Spleen (tissue), 11 donors: ENCODE results near the gene FAM193A. TPM values are rescaled to one million over a fixed set of nuclear protein-coding genes. Genes with fewer than 3 reads are reported as not detected.

Experiments
- DNase-seq: peaks from one replicate; pipeline ENCODE4 v3.0.0-alpha.2; 2020
- H3K27ac ChIP-seq, 8 donors: fragments of 200-600 bp; sonication (generic) in 7 of 8; 1 replicate in 4 of 8; 2 replicates in 4 of 8; pipeline versions ENCODE4 v1.5.0 to v1.8.0; 2016 to 2021; ENCODE audit warnings: inconsistent platforms in 4 of 8, mild to moderate bottlenecking in 4 of 8, moderate library complexity in 1 of 8
- H3K27me3 ChIP-seq, 7 donors: fragments of 200-600 bp; sonication (generic) in 6 of 7; replicated peaks in 1 of 7; 1 replicate in 4 of 7; 2 replicates in 3 of 7; pipeline versions ENCODE4 v1.5.0 to v1.8.0; 2016 to 2021; ENCODE audit warnings: inconsistent platforms in 3 of 7, mild to moderate bottlenecking in 1 of 7
- H3K36me3 ChIP-seq, 6 donors: fragments of 200-600 bp; sonication (generic) in 5 of 6; 1 replicate in 4 of 6; 2 replicates in 2 of 6; pipeline versions ENCODE4 v1.5.0 to v1.8.0; 2016 to 2021; ENCODE audit warnings: inconsistent platforms in 2 of 6
- H3K4me1 ChIP-seq, 6 donors: fragments of 200-600 bp; sonication (generic) in 5 of 6; 1 replicate in 3 of 6; 2 replicates in 3 of 6; pipeline versions ENCODE4 v1.5.0 to v1.8.0; 2016 to 2021; ENCODE audit warnings: inconsistent platforms in 3 of 6
- H3K4me3 ChIP-seq, 8 donors: fragments of 200-600 bp; sonication (generic) in 7 of 8; 1 replicate in 4 of 8; 2 replicates in 4 of 8; pipeline versions ENCODE4 v1.5.0 to v1.8.0; 2016 to 2021; ENCODE audit warnings: inconsistent platforms in 4 of 8, mild to moderate bottlenecking in 4 of 8, moderate library complexity in 2 of 8
- H3K9me3 ChIP-seq, 8 donors: fragments of 200-600 bp; sonication (generic) in 7 of 8; 1 replicate in 4 of 8; 2 replicates in 4 of 8; pipeline versions ENCODE4 v1.5.0 to v1.8.0; 2016 to 2021; ENCODE audit warnings: inconsistent platforms in 4 of 8
- POLR2A ChIP-seq, 3 donors: fragments of 450-650 bp; IDR thresholded peaks; one replicate each; pipeline ENCODE4 v1.5.1; 2017; ENCODE audit warnings: antibody characterized with exemption in 3 of 3, mild to moderate bottlenecking in 1 of 3
- POLR2AphosphoS5 ChIP-seq, 3 donors: sonication (generic); formaldehyde crosslinking; IDR thresholded peaks; one replicate each; pipeline ENCODE4 v1.5.1; 2017; ENCODE audit warnings: antibody characterized with exemption in 3 of 3
- WGBS, 5 donors: extraction: QIAGEN DNeasy Blood & Tissue Kit in 3 of 5; methylation state at CpG; one replicate each; pipeline versions ENCODE4 v1.1.5 to v1.1.7; 2013 to 2018; 5-methylcytosine and 5-hydroxymethylcytosine counted together
- intact Hi-C: fragments of 100-400 bp; cut with DNase I; formaldehyde crosslinking; loops from one replicate; pipeline ENCODE4 v1.15.0; 2023; ENCODE audit warnings: low total_unique reads
- polyA plus RNA-seq, 3 donors: library from polyadenylated mRNA; stranded (reverse); fragments of 200-250 nt; gene quantifications; one replicate each; pipeline ENCODE4 v1.2.1, GENCODE V29; 2013
- total RNA-seq, 7 donors: library from RNA; depleted of rRNA in 3 of 7; stranded (reverse); fragments of >200 nt in 3 of 7; fragmentation: NEBNext Ultra II Directional in 4 of 7; extraction: Animal tissue kit (Norgen Biotek cat#: 25700) in 4 of 7; gene quantifications; one replicate each; pipeline versions ENCODE4 v1.1.0 to v1.2.1, GENCODE V29; 2016 to 2021
- TF ChIP-seq, protein P1 (sequence below), 11 experiments: fragments of 200-600 bp in 7 of 11; fragments of 450-650 bp in 4 of 11; sonication (generic) in 4 of 11; IDR thresholded peaks in 8 of 11; conservative IDR thresholded peaks in 3 of 11; 1 replicate in 7 of 11; 2 replicates in 4 of 11; pipeline versions ENCODE4 v1.4.0 to v1.8.0; 2016 to 2021; ENCODE audit warnings: antibody characterized with exemption in 11 of 11, inconsistent platforms in 4 of 11, mild to moderate bottlenecking in 1 of 11
- donor health status: healthy with polysubstance abuse.
- donor health status: DM: no; HTN: no; CAD: no; lungs with moderate emphysema.
- donor health status: DM: no; HTN: no; CAD: no.
- donor health status: Bipolar disorder and iron deficiency.
- donor health status: healthy.
- donor health status: DM: no; HTN: no; CAD: no.
- donor health status: DM: yes; HTN: yes; CAD: no.

The FAM193A gene
- total and polyA plus RNA-seq, 10 donors = 6.2 to 37.7 (median 31.6) TPM

DNA sequence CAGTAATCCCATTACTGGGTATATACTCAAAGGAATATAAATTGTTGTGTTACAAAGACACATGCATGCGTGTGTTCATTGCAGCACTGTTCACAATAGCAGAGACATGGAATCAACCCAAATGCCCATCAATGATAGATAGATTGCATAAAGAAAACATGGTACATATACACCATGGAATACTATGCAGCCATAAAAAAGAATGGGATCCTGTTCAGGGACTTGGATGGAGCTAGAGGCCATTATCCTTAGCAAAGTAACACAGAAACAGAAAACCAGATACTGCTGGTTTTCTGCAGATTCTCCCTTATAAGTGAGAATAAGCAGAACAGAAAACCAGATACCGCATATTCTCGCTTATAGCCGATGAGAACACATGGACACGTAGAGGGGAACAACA, 43.5 kb downstream of the FAM193A start:
- H3K27ac ChIP-seq = no peak overlapping the region
- peaks cover 0 to 15% (median 0%) of the 10 kb centered on the region in 6 donors for H3K36me3 ChIP-seq
- peaks cover 0 to 8% (median 0%) of the 10 kb centered on the region in 8 donors for H3K9me3 ChIP-seq
- DNase-seq = no peak
- TF ChIP-seq, protein P1, sequence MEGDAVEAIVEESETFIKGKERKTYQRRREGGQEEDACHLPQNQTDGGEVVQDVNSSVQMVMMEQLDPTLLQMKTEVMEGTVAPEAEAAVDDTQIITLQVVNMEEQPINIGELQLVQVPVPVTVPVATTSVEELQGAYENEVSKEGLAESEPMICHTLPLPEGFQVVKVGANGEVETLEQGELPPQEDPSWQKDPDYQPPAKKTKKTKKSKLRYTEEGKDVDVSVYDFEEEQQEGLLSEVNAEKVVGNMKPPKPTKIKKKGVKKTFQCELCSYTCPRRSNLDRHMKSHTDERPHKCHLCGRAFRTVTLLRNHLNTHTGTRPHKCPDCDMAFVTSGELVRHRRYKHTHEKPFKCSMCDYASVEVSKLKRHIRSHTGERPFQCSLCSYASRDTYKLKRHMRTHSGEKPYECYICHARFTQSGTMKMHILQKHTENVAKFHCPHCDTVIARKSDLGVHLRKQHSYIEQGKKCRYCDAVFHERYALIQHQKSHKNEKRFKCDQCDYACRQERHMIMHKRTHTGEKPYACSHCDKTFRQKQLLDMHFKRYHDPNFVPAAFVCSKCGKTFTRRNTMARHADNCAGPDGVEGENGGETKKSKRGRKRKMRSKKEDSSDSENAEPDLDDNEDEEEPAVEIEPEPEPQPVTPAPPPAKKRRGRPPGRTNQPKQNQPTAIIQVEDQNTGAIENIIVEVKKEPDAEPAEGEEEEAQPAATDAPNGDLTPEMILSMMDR (IDR thresholded peaks at IDR 0.05 in 8 of 11, conservative IDR thresholded peaks at IDR 0.05 in 3 of 11) = no peak
- TF ChIP-seq POLR2AphosphoS5 (IDR thresholded peaks at IDR 0.05) = no peak
- TF ChIP-seq POLR2A (IDR thresholded peaks at IDR 0.05) = no peak
- WGBS, 5 donors = 97 to 99% (median 99%) methylated on average over 5 of the region's 5 CpGs
- intact Hi-C loops = no loop called here
- H3K4me1 ChIP-seq = peaks cover 3 to 61% (median 29%) of the 10 kb centered on the region in 6 donors
- H3K27me3 ChIP-seq = no peaks in the 10 kb centered on the region
- no peak overlapping the region for H3K4me3 ChIP-seq

DNA sequence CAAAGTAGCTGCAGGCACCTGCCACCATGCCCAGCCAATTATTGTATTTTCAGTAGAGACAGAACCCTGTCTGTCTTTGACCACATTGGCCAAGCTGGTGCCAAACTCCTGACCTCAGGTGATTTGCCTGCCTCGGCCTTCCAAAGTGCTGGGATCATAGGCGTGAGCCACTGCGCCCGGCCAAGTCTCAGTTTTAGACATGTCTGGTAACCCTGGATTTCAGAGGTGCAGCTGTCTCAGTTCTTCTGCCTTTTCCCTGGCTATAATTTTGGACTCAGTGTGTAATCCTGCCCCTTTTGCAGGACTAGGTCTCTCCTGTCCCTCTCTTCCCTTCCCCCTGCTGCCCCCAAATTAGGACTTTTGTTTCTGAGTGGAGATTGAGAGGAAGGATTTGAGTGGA, 46.6 kb downstream of the FAM193A start:
- Histone ChIP-seq H3K27ac (no peak overlapping the region), H3K9me3 (peaks cover 0 to 8% (median 0%) of the 10 kb centered on the region in 8 donors), H3K27me3 (no peaks in the 10 kb centered on the region), H3K36me3 (peaks cover 0 to 7% (median 0%) of the 10 kb centered on the region in 6 donors), H3K4me3 (no peak overlapping the region), H3K4me1 (peaks cover 9 to 62% (median 43%) of the 10 kb centered on the region in 6 donors)
- no peak for TF ChIP-seq POLR2A (IDR thresholded peaks at IDR 0.05)
- TF ChIP-seq, protein P1 (IDR thresholded peaks at IDR 0.05 in 8 of 11, conservative IDR thresholded peaks at IDR 0.05 in 3 of 11) = no peak
- no peak for TF ChIP-seq POLR2AphosphoS5 (IDR thresholded peaks at IDR 0.05)
- intact Hi-C loops = no loop called here
- 82 to 100% (median 88%) methylated on average over 4 of the region's 4 CpGs for WGBS, 5 donors
- no peak for DNase-seq

DNA sequence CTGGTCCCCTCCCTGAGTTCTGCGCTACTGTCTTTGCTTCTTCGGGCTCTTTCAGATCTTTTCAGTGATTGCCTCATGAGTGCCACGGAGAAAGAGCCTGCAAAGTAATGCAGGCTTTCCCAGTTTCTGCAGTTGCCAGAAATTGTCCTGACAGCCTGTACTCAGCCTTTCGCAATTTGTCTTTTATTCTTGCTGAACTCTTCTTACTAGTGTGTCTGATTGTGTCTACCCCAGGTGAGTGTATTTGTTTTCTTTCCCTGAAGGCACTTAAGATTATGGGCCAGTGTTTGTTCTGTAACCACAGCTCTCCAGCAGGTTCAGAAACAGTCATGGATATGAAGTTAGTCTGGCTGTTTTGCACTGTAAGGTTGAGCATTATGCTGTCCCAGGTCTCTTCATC, 47.1 kb downstream of the FAM193A start:
- intact Hi-C loops = no loop called here
- TF ChIP-seq POLR2A (IDR thresholded peaks at IDR 0.05) = no peak
- TF ChIP-seq, protein P1 (IDR thresholded peaks at IDR 0.05 in 8 of 11, conservative IDR thresholded peaks at IDR 0.05 in 3 of 11) = no peak
- TF ChIP-seq POLR2AphosphoS5 (IDR thresholded peaks at IDR 0.05) = no peak
- Histone ChIP-seq H3K27ac (no peak overlapping the region), H3K4me1 (peaks cover 12 to 64% (median 46%) of the 10 kb centered on the region in 6 donors), H3K27me3 (no peaks in the 10 kb centered on the region), H3K4me3 (no peak overlapping the region), H3K9me3 (peaks cover 0 to 8% (median 0%) of the 10 kb centered on the region in 8 donors), H3K36me3 (peaks cover 0 to 7% (median 0%) of the 10 kb centered on the region in 6 donors)
- 49 to 66% (median 57%) methylated on average over 4 of the region's 4 CpGs for WGBS, 5 donors
- DNase-seq = no peak

- H3K36me3 ChIP-seq = no peaks in the 10 kb centered on the region
- H3K4me3 ChIP-seq = no peak overlapping the region
- no peak for DNase-seq
- intact Hi-C loops = no loop called here
- no peak for TF ChIP-seq POLR2A (IDR thresholded peaks at IDR 0.05)
- TF ChIP-seq POLR2AphosphoS5 (IDR thresholded peaks at IDR 0.05) = no peak
- TF ChIP-seq, protein P1 (IDR thresholded peaks at IDR 0.05 in 8 of 11, conservative IDR thresholded peaks at IDR 0.05 in 3 of 11) = no peak
- no peak overlapping the region for H3K27ac ChIP-seq
- H3K27me3 ChIP-seq = no peaks in the 10 kb centered on the region
- H3K4me1 ChIP-seq = peaks cover 23 to 88% (median 67%) of the 10 kb centered on the region in 6 donors
- WGBS, 5 donors = 93 to 99% (median 97%) methylated on average over 5 of the region's 5 CpGs
- H3K9me3 ChIP-seq = no peaks in the 10 kb centered on the region
Observed at GRCh38 chr4:2586502-2586901, 50.1 kb downstream of the FAM193A start.
